Measurements from ENCODE around the gene DYNLRB1.
"Not testable (repeated sequence)": the region's sequence is repeated elsewhere in the genome, so short reads cannot be mapped to it uniquely, and the experiment has no call there.

DYNLRB1 gene

GRCh38 chr20:34516247-34517113 is at the start of gene DYNLRB1:
DYNLRB1 (plus strand) TSS chr20:34516422; CDS start chr20:34516459, 37 bp downstream.
- peak; percentile 78 to 85 for ATAC-seq

- ATAC-seq, result no peak
Measured at GRCh38 chr20:34468951-34469350, 47.3 kb upstream of the DYNLRB1 start.

- no peak for ATAC-seq
Measured at GRCh38 chr20:34472246-34472925, 43.8 kb upstream of the DYNLRB1 start.

GRCh38 chr20:34473262-34473883 is 42.8 kb upstream of the DYNLRB1 start:
- no peak for ATAC-seq

GRCh38 chr20:34475979-34476736 is 40.1 kb upstream of the DYNLRB1 start:
- ATAC-seq, result peak; percentile 43 to 51

GRCh38 chr20:34479627-34480026 is 36.6 kb upstream of the DYNLRB1 start:
- no peak for ATAC-seq

GRCh38 chr20:34482154-34482553 is 34.1 kb upstream of the DYNLRB1 start:
- not testable (repeated sequence) for ATAC-seq

- not testable (repeated sequence) for ATAC-seq
Measured at GRCh38 chr20:34483585-34484220, 32.5 kb upstream of the DYNLRB1 start.

GRCh38 chr20:34485068-34485634 is 31.1 kb upstream of the DYNLRB1 start:
- no peak for ATAC-seq

GRCh38 chr20:34491226-34491931 is 24.8 kb upstream of the DYNLRB1 start:
- no peak for ATAC-seq

GRCh38 chr20:34491932-34492509 is 24.2 kb upstream of the DYNLRB1 start:
- no peak for ATAC-seq

- no peak for ATAC-seq
Measured at GRCh38 chr20:34493646-34494045, 22.6 kb upstream of the DYNLRB1 start.

- no peak for ATAC-seq
Measured at GRCh38 chr20:34495307-34495706, 20.9 kb upstream of the DYNLRB1 start.

- no peak for ATAC-seq
Measured at GRCh38 chr20:34495916-34496315, 20.3 kb upstream of the DYNLRB1 start.

GRCh38 chr20:34497596-34497995 is 18.6 kb upstream of the DYNLRB1 start:
- ATAC-seq, result not testable (repeated sequence)

- no peak for ATAC-seq
Measured at GRCh38 chr20:34500823-34501222, 15.4 kb upstream of the DYNLRB1 start.

GRCh38 chr20:34506480-34506879 is 9.7 kb upstream of the DYNLRB1 start:
- no peak for ATAC-seq

GRCh38 chr20:34507702-34508413 is 8.4 kb upstream of the DYNLRB1 start:
- ATAC-seq, result no peak

- no peak for ATAC-seq
Measured at GRCh38 chr20:34510575-34510974, 5.6 kb upstream of the DYNLRB1 start.

- ATAC-seq, result no peak
Measured at GRCh38 chr20:34511891-34512265, 4.3 kb upstream of the DYNLRB1 start.
